ENCODE results near the gene FRG2.
"Not testable (repeated sequence)": the region's sequence is repeated elsewhere in the genome, so short reads cannot be mapped to it uniquely, and the experiment has no call there.

FRG2 gene

DNA sequence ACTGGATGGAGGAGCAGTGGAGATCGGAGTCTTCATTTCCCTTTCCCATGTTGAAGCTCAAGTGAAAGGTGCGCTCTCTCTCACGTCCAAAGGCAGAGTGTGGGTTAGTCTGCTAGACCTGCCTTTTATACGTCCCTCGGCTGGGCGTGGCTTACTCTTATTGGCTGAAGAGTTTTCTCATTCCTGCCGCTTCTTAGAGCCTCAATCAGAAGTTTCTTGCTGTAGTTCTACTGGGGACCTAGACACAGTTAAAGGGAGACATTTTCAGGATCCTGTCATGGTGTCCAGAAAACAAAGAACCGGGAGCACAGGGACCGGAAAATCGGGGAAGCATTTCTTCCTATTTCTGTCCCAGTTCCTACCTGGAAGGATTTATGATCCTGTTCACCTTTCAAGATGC lies at the start of gene FRG2:
FRG2 (minus strand) TSS at position 101 of the 400 bp plus-strand sequence; CDS start at position 49, 52 bp downstream.
- not testable (repeated sequence) for H3K9me3 ChIP-seq (ENCODE audit: control insufficient read depth, low read length); H3K9ac ChIP-seq (ENCODE audit: low read length); H3K4me1 ChIP-seq (ENCODE audit: control insufficient read depth, insufficient read depth, low read length); H3K36me3 ChIP-seq (ENCODE audit: control insufficient read depth, insufficient read depth, low read length); H3K4me3 ChIP-seq (ENCODE audit: low read length); H3K27me3 ChIP-seq (ENCODE audit: control insufficient read depth, insufficient read depth, low read length)

DNA sequence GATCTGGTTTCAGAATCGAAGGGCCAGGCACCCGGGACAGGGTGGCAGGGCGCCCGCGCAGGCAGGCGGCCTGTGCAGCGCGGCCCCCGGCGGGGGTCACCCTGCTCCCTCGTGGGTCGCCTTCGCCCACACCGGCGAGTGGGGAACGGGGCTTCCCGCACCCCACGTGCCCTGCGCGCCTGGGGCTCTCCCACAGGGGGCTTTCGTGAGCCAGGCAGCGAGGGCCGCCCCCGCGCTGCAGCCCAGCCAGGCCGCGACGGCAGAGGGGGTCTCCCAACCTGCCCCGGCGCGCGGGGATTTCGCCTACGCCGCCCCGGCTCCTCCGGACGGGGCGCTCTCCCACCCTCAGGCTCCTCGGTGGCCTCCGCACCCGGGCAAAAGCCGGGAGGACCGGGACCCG lies 41.3 kb upstream of the FRG2 start:
- not testable (repeated sequence) for H3K4me1 ChIP-seq (ENCODE audit: control insufficient read depth, insufficient read depth, low read length); H3K27me3 ChIP-seq (ENCODE audit: control insufficient read depth, insufficient read depth, low read length); H3K9me3 ChIP-seq (ENCODE audit: control insufficient read depth, low read length); H3K9ac ChIP-seq (ENCODE audit: low read length); H3K4me3 ChIP-seq (ENCODE audit: low read length); H3K36me3 ChIP-seq (ENCODE audit: control insufficient read depth, insufficient read depth, low read length)

DNA sequence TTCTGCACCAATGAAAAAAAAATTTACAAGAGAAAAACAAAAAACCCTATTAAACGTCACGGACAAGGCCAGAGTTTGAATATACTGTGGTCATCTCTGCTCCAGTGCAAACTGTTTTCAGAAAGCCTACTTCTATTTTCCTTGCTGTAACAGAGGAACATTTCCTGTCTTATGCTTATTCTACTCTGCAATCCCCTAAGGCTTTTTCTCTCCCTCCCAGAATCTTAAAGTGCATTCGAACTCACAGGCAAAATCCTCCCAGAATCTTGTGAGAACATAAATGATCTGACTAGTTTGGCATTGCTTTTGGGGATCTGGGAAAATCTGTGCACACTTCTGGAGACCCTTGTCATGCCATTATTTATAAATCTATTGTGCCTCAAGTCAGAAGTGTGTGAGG lies 37.7 kb upstream of the FRG2 start:
- H3K4me3 ChIP-seq (ENCODE audit: low read length); H3K27me3 ChIP-seq (ENCODE audit: control insufficient read depth, insufficient read depth, low read length); H3K9ac ChIP-seq (ENCODE audit: low read length); H3K4me1 ChIP-seq (ENCODE audit: control insufficient read depth, insufficient read depth, low read length); H3K9me3 ChIP-seq (ENCODE audit: control insufficient read depth, low read length); H3K36me3 ChIP-seq (ENCODE audit: control insufficient read depth, insufficient read depth, low read length): not testable (repeated sequence)

DNA sequence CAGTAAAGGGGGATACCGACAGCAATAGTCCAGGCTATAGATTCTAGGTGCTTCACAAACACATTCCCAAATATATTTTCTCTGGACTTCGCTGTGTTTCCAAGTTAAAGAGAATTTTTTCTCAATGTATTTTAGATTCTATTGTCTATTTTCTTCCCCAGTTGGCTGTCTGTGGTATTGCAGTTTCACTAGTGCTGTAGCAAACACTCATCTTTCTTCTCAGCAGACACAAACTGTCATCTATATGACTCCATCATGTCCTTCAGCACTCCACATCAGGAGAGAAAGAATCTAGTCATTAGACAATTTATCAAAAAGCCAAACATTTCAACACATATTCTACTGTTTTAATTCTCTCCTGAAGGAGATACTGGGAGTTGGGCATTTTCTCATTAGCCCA lies 37.3 kb upstream of the FRG2 start, which contains the start of gene DBET:
DBET (plus strand) TSS at position 161 of the 400 bp plus-strand sequence.
- H3K4me3 ChIP-seq (ENCODE audit: low read length); H3K27me3 ChIP-seq (ENCODE audit: control insufficient read depth, insufficient read depth, low read length); H3K9me3 ChIP-seq (ENCODE audit: control insufficient read depth, low read length): not testable (repeated sequence)

DNA sequence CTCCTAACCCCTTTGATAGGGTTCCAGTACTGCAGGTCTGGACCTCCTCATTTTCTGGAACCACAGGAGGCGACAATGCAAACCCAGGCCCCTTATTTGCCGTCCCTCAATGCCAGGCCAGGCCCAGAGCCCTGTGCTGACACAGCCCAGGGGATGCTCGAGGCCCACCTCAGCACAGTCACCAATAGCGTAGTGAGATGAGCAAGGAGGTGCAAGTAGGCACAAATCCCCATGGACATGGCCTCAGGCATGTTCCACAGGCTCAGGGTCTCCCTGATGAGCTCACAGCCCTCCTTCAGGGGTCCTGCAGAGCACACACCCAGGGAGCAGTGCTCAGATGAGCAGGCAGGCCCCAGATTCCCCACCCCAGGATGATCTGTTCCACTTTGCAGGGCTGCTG lies 31.9 kb upstream of the FRG2 start:
- H3K9me3 ChIP-seq (ENCODE audit: control insufficient read depth, low read length); H3K9ac ChIP-seq (ENCODE audit: low read length); H3K36me3 ChIP-seq (ENCODE audit: control insufficient read depth, insufficient read depth, low read length); H3K4me1 ChIP-seq (ENCODE audit: control insufficient read depth, insufficient read depth, low read length); H3K27me3 ChIP-seq (ENCODE audit: control insufficient read depth, insufficient read depth, low read length); H3K4me3 ChIP-seq (ENCODE audit: low read length): not testable (repeated sequence)

More for the DNA sequence above, 37.3 kb upstream of the FRG2 start, which contains the start of gene DBET:
- H3K9ac ChIP-seq (ENCODE audit: low read length); H3K4me1 ChIP-seq (ENCODE audit: control insufficient read depth, insufficient read depth, low read length); H3K36me3 ChIP-seq (ENCODE audit: control insufficient read depth, insufficient read depth, low read length): not testable (repeated sequence)

DNA sequence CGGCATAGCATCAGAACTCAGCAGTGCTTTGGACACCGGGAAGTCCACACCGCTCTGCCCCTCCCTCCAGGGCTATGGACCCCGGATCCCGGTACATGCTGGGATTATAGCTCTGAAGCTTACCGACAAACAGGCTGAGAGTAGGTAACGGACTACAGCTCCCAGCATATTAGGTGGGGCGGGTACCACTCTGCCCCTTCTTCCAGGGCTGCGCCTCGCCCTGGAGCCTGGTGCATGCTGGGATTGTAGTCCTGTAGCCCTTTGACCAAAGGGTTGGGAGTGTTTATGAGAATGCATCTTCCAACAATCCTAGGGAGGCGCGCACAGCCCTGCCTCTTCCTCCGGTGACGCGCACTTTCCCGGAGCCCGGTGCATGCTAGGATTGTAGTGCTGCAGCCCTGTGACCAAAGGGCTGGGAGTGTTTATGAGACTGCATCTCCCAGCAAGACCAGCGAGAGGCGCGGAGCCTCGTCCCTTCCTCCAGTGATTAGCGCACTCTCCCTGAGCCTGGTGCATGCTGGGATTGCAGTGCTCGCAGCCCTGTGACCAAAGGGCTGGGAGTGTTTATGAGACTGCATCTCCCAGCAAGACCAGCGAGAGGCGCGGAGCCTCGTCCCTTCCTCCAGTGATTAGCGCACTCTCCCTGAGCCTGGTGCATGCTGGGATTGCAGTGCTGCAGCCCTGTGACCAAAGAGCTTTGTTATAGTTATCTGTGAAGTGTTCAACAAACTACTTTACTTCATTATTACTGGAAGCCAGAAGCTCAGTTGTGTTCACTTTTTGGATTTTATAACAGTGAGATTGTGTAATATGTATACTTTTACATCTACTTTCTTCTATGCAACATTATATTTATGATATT lies 22.6 kb upstream of the FRG2 start:
- H3K36me3 ChIP-seq (ENCODE audit: control insufficient read depth, insufficient read depth, low read length); H3K4me1 ChIP-seq (ENCODE audit: control insufficient read depth, insufficient read depth, low read length); H3K9ac ChIP-seq (ENCODE audit: low read length); H3K27me3 ChIP-seq (ENCODE audit: control insufficient read depth, insufficient read depth, low read length); H3K4me3 ChIP-seq (ENCODE audit: low read length); H3K9me3 ChIP-seq (ENCODE audit: control insufficient read depth, low read length): not testable (repeated sequence)

DNA sequence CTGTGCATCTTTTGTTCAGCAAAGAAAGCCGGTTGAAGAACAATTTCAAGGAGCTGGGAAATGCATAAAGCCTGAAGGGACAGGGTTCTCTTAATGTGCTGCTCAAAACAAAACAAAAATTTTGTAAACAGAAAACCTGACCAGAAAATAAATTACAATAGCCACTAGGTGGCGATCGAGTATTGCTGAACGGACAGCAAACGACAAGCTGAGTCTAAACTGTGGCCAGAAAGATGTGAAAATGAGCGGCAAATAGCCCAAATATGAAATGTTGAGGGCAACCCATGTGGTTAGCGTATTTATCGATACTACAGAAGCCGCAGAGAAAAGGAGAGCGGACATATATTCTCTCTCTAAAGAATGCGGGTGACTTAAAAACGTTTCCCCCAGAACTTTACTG lies 20.6 kb upstream of the FRG2 start:
- not testable (repeated sequence) for H3K4me3 ChIP-seq (ENCODE audit: low read length); H3K36me3 ChIP-seq (ENCODE audit: control insufficient read depth, insufficient read depth, low read length); H3K9ac ChIP-seq (ENCODE audit: low read length); H3K27me3 ChIP-seq (ENCODE audit: control insufficient read depth, insufficient read depth, low read length); H3K9me3 ChIP-seq (ENCODE audit: control insufficient read depth, low read length); H3K4me1 ChIP-seq (ENCODE audit: control insufficient read depth, insufficient read depth, low read length)

DNA sequence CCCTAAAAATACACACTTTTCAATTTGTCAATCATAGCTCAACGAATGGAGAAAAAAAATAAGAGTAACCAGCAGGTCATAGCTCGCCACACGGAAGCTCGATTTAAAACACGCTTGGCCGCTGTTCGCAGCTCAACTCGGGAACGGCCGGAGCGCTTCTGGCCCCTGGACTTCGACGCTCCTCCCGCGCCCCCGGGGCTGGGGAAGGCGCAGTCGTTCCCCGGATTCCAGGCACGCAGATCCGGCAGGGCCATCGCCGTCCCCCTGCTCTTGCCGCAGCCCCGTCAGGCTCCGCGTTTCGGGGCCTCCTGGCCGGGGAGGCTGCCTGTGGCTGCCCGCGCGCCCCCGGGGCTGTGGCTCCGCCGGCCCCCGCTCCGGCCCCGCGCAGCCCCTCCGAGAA lies 13.8 kb upstream of the FRG2 start:
- not testable (repeated sequence) for H3K9ac ChIP-seq (ENCODE audit: low read length); H3K4me1 ChIP-seq (ENCODE audit: control insufficient read depth, insufficient read depth, low read length); H3K27me3 ChIP-seq (ENCODE audit: control insufficient read depth, insufficient read depth, low read length); H3K9me3 ChIP-seq (ENCODE audit: control insufficient read depth, low read length); H3K4me3 ChIP-seq (ENCODE audit: low read length); H3K36me3 ChIP-seq (ENCODE audit: control insufficient read depth, insufficient read depth, low read length)

DNA sequence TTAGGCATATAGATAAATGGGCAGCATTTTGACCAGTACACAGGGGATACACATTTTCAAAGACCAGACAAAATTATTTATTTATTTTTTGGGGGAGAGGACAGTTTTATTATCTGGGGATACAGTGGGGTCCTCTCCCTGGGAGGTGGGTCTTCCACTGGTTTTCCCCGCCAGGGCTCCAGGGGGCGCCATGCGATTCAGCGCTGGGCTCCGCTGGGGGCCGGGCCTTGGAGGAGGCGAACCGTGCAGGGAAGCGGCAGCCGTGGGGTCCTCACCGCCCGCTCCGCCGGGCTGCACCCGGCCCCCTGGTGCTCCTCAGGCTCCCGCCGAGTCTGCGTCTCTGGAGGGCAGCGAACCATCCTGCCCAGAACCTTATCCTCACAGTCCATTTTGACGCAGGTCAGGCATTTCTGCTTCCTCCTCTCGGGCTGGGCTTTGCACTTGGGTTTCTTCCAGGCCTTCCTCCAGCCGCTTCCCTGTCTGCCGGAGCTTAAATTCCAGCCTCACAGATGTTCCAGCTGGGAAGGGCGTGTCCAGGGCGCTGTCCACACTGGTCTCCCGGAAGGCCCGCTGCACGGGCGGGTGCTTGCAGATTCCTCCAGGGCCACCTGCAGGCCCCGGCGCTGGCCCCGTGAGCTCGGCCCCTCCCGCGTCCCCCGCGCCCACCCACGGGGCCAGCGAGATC lies 10.8 kb upstream of the FRG2 start:
- not testable (repeated sequence) for H3K4me1 ChIP-seq (ENCODE audit: control insufficient read depth, insufficient read depth, low read length); H3K27me3 ChIP-seq (ENCODE audit: control insufficient read depth, insufficient read depth, low read length); H3K4me3 ChIP-seq (ENCODE audit: low read length); H3K36me3 ChIP-seq (ENCODE audit: control insufficient read depth, insufficient read depth, low read length); H3K9ac ChIP-seq (ENCODE audit: low read length); H3K9me3 ChIP-seq (ENCODE audit: control insufficient read depth, low read length)

DNA sequence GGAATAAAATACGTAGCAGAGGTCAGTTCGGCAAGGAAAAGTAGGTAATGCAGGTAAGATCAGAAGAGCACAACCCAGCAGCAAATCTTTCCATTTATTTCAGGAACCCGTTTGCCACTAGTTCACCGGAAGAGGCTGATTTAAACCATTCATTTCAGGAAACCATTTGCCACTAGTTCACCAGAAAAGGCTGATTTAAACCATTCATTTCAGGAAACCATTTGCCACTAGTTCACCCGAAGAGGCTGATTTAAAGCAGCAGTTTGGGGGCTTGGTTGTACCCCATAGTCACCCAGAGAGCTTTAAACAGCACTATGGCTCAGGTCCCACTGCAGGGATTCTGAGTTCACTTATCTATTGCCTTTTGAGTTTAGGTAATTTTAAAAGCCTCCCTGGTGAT lies 4.2 kb upstream of the FRG2 start:
- not testable (repeated sequence) for H3K4me3 ChIP-seq (ENCODE audit: low read length); H3K4me1 ChIP-seq (ENCODE audit: control insufficient read depth, insufficient read depth, low read length); H3K27me3 ChIP-seq (ENCODE audit: control insufficient read depth, insufficient read depth, low read length); H3K9me3 ChIP-seq (ENCODE audit: control insufficient read depth, low read length); H3K9ac ChIP-seq (ENCODE audit: low read length); H3K36me3 ChIP-seq (ENCODE audit: control insufficient read depth, insufficient read depth, low read length)

DNA sequence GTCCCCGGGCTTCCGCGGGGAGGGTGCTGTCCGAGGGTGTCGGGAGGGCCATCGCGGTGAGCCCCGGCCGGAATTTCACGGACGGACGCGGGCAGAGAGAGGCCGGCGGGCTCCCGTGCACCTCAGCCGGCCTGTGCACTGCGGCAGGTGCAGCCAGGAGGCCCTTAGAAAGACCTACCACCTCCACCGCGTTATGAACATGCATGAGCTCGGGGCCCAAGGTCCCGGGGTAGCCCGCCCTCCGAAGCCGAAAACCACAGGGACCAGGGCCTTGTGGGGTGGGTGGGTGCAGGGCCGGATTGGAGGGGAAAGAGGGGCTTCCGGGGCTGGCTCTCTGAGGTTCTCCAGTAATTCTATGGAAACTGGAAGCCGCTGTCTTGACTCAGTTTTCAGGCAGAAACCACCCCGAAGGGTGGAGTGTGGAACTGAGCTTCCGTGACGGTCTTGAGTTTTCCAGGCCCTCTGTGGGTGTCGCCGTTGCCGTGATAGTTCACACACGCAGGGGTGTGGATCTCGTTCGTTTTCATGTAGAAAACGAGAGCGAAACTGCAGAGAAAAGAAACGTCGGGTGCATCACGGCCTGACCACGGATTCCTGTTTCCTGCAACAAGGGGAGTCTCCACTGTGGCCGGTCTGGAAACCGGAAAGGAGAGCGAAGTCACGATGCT lies 4.3 kb downstream of the FRG2 start:
- H3K27me3 ChIP-seq (ENCODE audit: control insufficient read depth, insufficient read depth, low read length) = peaks cover 41% of the 10 kb centered on the region
- H3K36me3 ChIP-seq (ENCODE audit: control insufficient read depth, insufficient read depth, low read length); H3K9ac ChIP-seq (ENCODE audit: low read length); H3K9me3 ChIP-seq (ENCODE audit: control insufficient read depth, low read length); H3K4me1 ChIP-seq (ENCODE audit: control insufficient read depth, insufficient read depth, low read length); H3K4me3 ChIP-seq (ENCODE audit: low read length): not testable (repeated sequence)

DNA sequence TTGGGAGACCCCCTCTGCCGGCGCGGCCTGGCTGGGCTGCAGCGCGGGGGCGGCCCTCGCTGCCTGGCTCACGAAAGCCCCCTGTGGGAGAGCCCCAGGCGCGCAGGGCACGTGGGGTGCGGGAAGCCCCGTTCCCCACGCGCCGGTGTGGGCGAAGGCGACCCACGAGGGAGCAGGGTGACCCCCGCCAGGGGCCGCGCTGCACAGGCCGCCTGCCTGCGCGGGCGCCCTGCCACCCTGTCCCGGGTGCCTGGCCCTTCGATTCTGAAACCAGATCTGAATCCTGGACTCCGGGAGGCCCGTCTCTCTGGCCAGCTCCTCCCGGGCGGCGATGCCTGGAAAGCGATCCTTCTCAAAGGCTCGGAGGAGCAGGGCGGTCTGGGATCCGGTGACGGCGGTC lies 5.1 kb downstream of the FRG2 start:
- not testable (repeated sequence) for H3K4me1 ChIP-seq (ENCODE audit: control insufficient read depth, insufficient read depth, low read length); H3K36me3 ChIP-seq (ENCODE audit: control insufficient read depth, insufficient read depth, low read length); H3K9me3 ChIP-seq (ENCODE audit: control insufficient read depth, low read length); H3K4me3 ChIP-seq (ENCODE audit: low read length); H3K9ac ChIP-seq (ENCODE audit: low read length)
- H3K27me3 ChIP-seq (ENCODE audit: control insufficient read depth, insufficient read depth, low read length) = peaks cover 48% of the 10 kb centered on the region

All from mucosa of stomach (tissue), 1 donor.